GM21786 (cell line): ENCODE measurements around the gene GDF9.
A peak's percentile ranks its signal among the peaks of the same experiment; 100 is the strongest.

Experiments
- ATAC-seq: cut with Tn5 transposase; IDR thresholded peaks from one replicate; pipeline ENCODE4 v1.9.1; 2021; ENCODE audit not compliant: unreplicated experiment

Gene GDF9

GRCh38 chr5:132822650-132823480 is 43.4 kb downstream of the GDF9 start:
- no peak for ATAC-seq

GRCh38 chr5:132821791-132822190 is 44.5 kb downstream of the GDF9 start:
- ATAC-seq, result no peak

GRCh38 chr5:132821350-132821749 is 44.9 kb downstream of the GDF9 start:
- no peak for ATAC-seq

- peak; percentile 85 for ATAC-seq
Measured at GRCh38 chr5:132820162-132820754, 46.0 kb downstream of the GDF9 start.

GRCh38 chr5:132819468-132819867 is 46.8 kb downstream of the GDF9 start:
- ATAC-seq, result no peak

GRCh38 chr5:132817011-132817410 is 49.3 kb downstream of the GDF9 start:
- no peak for ATAC-seq

GRCh38 chr5:132816554-132816953 is 49.7 kb downstream of the GDF9 start:
- ATAC-seq, result no peak

GRCh38 chr5:132816083-132816482 is 50.2 kb downstream of the GDF9 start:
- no peak for ATAC-seq

GRCh38 chr5:132815454-132815853 is 50.8 kb downstream of the GDF9 start:
- ATAC-seq, result no peak

GRCh38 chr5:132814503-132815294 is 51.6 kb downstream of the GDF9 start:
- no peak for ATAC-seq

- ATAC-seq, result no peak
Measured at GRCh38 chr5:132813599-132814502, 52.4 kb downstream of the GDF9 start.

GRCh38 chr5:132812781-132813598 is 53.3 kb downstream of the GDF9 start, which contains the start of gene SOWAHA:
Gene SOWAHA, plus strand, starts transcription at chr5:132813302. Its CDS starts 320 bp downstream, at chr5:132813622.
- ATAC-seq, result no peak

- no peak for ATAC-seq
Measured at GRCh38 chr5:132812123-132812765, 54.0 kb downstream of the GDF9 start.
